GM23338 (cell line): ENCODE results near the gene MFSD2B.

Experiments
- CREB1 ChIP-seq: fragments of 250-450 bp; sonication (Bioruptor Pico); IDR thresholded peaks from 2 replicates; pipeline ENCODE4 v1.5.0; 2020; ENCODE audit warnings: low read depth, mild to moderate bottlenecking, moderate library complexity
- CTCF ChIP-seq, 2 experiments: fragments of 200-600 bp in 1 of 2; sonication (generic) in 1 of 2; conservative IDR thresholded peaks; 2 replicates each; pipeline versions ENCODE4 v1.5.1 to v1.6.1; 2016 to 2017; ENCODE audit warnings: antibody characterized with exemption in 2 of 2, low read depth in 2 of 2, mild to moderate bottlenecking in 2 of 2, moderate library complexity in 1 of 2
- ETS1 ChIP-seq: IDR thresholded peaks from 2 replicates; pipeline ENCODE4 v1.6.1; 2016; ENCODE audit warnings: antibody characterized with exemption
- EZH2 ChIP-seq: fragments of 200-600 bp; sonication (generic); IDR thresholded peaks from one replicate; pipeline ENCODE4 v1.8.0; 2017; ENCODE audit warnings: antibody characterized with exemption, mild to moderate bottlenecking, low read depth; ENCODE audit not compliant: unreplicated experiment
- EZH2phosphoT487 ChIP-seq: fragments of 200-600 bp; sonication (generic); IDR thresholded peaks from one replicate; pipeline ENCODE4 v1.8.1; 2018; ENCODE audit warnings: antibody characterized with exemption; ENCODE audit not compliant: unreplicated experiment
- JUNB ChIP-seq: IDR thresholded peaks from one replicate; pipeline ENCODE4 v1.6.1; 2016; ENCODE audit warnings: antibody characterized with exemption; ENCODE audit not compliant: unreplicated experiment
- NANOG ChIP-seq: IDR thresholded peaks from 2 replicates; pipeline ENCODE4 v1.6.1; 2016; ENCODE audit warnings: antibody characterized with exemption, borderline replicate concordance
- POLR2AphosphoS5 ChIP-seq: IDR thresholded peaks from 2 replicates; pipeline ENCODE4 v1.6.1; 2016; ENCODE audit warnings: antibody characterized with exemption, low read depth
- ZNF114 ChIP-seq: fragments of 250-450 bp; sonication (Bioruptor Pico); IDR thresholded peaks from 2 replicates; pipeline ENCODE4 v1.5.0; 2020; ENCODE audit warnings: mild to moderate bottlenecking, moderate library complexity
- TF ChIP-seq, protein P1 (sequence below): IDR thresholded peaks from one replicate; pipeline ENCODE4 v1.6.1; 2018; ENCODE audit warnings: antibody characterized with exemption; ENCODE audit not compliant: unreplicated experiment

DNA sequence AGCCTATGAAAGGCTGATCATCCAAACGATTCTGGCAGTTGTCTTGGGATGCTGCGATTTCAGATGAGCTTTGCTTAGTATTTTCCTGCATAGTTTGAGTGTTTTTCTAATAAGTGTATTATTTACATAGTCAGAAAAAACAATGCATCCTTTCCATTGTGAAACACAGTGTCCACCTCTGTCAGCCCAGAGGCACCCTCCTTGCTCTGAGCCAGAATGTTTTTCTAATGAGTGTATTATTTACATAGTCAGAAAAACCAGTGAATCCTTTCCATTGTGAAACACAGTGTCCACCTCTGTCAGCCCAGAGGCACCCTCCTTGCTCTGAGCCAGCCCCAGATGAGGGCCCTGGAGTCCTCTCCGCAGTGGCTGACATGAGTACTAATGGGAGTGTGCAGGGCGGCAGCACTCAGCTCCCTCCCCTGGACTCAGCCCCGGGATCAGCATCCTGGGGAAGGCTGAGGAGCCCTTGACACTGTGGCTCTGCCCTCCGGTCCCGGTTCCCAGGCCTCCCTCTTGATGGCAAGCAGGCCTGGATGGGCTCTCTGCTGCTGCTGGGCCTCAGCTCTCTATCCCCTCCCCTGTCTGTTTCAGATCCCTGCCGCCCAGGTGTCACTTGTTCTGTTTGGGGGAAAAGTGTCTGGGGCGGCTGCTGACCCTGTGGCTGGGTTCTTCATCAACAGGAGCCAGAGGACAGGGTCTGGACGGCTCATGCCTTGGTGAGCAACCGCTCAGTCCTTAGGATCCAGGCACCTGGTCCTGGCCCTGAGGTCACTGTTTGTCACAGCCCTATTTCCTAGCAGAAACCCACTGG, 5.9 kb downstream of the MFSD2B start:
- TF ChIP-seq, protein P1, sequence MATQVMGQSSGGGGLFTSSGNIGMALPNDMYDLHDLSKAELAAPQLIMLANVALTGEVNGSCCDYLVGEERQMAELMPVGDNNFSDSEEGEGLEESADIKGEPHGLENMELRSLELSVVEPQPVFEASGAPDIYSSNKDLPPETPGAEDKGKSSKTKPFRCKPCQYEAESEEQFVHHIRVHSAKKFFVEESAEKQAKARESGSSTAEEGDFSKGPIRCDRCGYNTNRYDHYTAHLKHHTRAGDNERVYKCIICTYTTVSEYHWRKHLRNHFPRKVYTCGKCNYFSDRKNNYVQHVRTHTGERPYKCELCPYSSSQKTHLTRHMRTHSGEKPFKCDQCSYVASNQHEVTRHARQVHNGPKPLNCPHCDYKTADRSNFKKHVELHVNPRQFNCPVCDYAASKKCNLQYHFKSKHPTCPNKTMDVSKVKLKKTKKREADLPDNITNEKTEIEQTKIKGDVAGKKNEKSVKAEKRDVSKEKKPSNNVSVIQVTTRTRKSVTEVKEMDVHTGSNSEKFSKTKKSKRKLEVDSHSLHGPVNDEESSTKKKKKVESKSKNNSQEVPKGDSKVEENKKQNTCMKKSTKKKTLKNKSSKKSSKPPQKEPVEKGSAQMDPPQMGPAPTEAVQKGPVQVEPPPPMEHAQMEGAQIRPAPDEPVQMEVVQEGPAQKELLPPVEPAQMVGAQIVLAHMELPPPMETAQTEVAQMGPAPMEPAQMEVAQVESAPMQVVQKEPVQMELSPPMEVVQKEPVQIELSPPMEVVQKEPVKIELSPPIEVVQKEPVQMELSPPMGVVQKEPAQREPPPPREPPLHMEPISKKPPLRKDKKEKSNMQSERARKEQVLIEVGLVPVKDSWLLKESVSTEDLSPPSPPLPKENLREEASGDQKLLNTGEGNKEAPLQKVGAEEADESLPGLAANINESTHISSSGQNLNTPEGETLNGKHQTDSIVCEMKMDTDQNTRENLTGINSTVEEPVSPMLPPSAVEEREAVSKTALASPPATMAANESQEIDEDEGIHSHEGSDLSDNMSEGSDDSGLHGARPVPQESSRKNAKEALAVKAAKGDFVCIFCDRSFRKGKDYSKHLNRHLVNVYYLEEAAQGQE = no peak
- TF ChIP-seq EZH2 = no peak
- no peak for TF ChIP-seq CTCF (conservative IDR thresholded peaks at IDR 0.05; ENCODE audit: low read depth in 2 of 2)
- TF ChIP-seq EZH2phosphoT487 = no peak
- no peak for TF ChIP-seq POLR2AphosphoS5
- no peak for TF ChIP-seq JUNB
- TF ChIP-seq ZNF114 (CRISPR knock-in tag) = no peak
- no peak for TF ChIP-seq ETS1
- TF ChIP-seq CREB1 = no peak
- TF ChIP-seq NANOG = no peak
